HT-29 (cell line): ENCODE data around the gene CAMTA1. TPM values are rescaled to one million over a fixed set of nuclear protein-coding genes. Genes with fewer than 3 reads are reported as not detected.

Experiments
- DNase-seq: peaks from one replicate; pipeline ENCODE4 v3.0.0-alpha.2; 2015; ENCODE audit warnings: low spot score
- total RNA-seq: library from RNA; depleted of rRNA; stranded (reverse); fragments of >200 nt; shearing (Covaris generic); gene quantifications from 2 replicates; pipeline ENCODE4 v1.2.3, GENCODE V29; 2014

CAMTA1 gene
- total RNA-seq, 1 experiment from 2014 or later: 62.2 TPM

GRCh38 chr1:7228252-7228961 is 443.2 kb downstream of the CAMTA1 start:
- no peak for DNase-seq

DNA sequence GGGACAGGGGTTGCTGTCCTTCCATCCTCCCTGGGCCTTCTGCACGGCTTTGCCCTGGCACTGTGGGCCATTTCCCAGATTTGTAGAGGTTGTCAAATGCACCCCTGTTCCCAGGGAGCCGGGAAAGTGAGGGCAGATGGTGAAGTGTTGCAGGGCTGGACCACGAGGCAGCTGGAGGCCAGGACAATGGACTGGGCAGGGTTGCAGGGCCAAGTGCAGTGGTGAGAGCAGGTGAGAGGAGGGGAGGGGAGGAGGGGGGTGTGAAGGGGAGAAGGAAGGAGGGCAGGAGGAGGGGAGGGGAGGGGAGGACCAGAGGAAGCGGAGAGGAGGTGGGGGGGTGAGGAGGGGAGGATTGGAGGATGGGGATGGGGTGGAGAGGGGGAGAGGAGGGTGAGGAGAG is 443.9 kb downstream of the CAMTA1 start:
- DNase-seq: no peak

GRCh38 chr1:7229696-7230631 is 444.7 kb downstream of the CAMTA1 start:
- DNase-seq: no peak

- DNase-seq: no peak
Measured at GRCh38 chr1:7232441-7233236, 447.4 kb downstream of the CAMTA1 start.

GRCh38 chr1:7233237-7233540 is 447.9 kb downstream of the CAMTA1 start:
- no peak for DNase-seq

DNA sequence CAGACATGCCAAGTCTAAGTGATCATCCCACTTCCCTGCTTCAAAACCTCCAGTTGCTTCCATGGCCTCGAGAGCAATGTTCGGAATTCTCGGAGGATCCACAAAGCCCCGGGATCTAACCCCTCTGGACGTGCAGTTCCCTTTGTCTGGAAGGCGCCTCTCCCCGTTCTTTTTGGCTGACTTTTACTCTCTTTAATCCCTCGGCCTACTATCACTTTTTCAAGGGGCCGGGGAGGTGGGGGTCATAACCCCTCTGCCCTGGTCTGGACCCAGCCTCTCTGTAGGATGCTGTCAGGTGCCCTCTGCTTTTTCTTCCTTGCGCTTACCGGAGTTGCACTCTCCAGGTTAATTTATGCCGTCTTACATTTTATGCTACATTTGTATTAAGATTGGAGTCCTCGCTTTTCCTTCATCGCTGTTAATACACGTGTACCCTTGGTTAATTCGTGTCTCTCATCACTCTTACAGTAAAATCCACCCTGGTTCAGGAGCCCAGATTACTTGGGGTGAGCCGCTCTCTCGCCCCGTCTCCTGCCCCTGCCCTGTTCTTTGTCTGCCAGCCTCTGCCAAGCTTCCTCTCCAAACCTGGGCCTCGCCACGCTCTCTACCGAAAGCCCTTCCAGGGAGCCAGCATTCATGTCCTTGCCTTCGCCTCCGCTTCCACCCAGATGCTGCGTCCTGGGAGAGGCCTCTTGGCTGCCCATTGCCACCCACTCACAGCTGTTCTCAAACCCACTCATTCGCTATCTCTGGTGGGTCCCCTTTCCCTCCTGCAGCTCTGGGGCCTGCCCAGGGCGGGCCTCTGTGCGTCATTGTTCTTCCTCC is 448.6 kb downstream of the CAMTA1 start:
- DNase-seq: no peak

DNA sequence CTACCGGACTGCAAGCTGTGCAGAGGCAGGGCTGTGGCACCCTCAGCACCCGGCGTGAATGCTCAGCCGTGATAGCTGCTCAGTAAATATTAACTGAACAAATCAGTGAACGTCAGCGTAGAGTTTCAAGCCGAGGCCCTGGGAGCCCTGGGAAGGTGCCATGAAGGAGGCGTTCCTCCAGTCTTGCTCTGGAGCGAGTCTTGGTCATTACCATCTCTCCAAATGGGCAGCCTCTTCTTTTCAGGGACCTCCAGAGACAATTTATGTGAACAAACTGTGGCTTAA is 449.2 kb downstream of the CAMTA1 start:
- DNase-seq: no peak

DNA sequence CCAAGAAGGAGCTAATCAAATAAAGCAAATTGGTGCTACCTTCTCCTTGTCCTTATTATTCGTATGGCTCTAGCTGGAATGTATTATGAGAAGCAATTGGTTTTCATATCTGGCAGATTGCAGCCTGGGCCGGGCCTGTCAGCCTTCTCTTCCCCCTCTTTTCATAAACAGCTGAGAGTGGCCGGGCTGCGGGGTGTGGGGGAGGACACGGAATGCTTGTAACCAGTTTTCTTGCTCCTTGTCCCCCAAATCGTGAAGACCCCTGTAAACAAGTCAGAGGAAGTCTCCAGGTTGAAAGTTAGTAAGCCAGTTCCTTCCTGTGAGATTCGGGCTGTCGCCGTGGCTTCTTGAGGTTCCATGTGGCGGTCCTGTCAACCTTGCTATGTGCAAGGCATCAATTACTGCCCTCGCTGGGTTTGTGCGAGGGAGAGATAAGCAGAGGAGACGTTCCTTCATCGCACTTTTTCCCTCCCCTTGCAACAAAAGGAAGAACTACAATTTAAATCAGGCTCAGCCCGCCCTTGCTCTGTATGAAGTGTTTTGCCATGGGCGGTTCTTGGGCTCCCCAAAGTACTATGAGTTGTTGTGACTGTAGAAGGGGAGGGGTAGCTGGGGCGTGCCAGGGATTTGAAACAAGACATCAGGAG is 450.7 kb downstream of the CAMTA1 start:
- DNase-seq: no peak

DNA sequence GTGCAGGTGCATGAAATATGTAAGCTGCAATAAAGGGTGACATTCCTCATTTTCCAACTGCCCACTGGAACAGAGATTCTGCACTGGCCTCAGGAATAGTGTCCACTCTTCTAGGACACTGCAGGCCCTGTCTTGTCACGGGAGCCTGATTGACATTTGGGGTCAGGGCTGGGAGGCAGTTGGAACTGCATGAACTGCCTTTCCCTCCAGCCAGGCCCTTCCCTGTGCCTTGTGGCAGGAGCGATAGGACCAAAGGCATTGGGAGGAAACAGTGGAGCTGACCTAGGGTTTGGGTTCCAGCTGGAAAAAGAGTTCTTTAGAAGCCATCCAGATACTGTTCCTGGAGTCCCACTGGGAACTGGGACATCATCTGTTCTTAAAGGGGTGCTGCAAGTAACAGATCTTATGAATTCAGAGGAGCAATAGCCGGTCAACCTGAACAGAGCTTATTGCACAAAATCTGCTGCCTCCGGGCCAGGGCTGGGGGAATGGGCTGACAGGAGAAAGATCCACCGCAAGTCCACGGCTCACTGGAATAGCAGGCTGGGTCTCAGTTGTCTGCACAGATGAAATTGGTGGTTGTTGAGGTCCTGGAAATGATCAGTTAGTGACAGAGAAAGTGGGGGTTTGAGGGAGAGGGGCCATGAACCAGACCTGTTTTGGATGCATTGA is 451.7 kb downstream of the CAMTA1 start:
- DNase-seq: no peak

- DNase-seq: no peak
Measured at GRCh38 chr1:7247158-7247557, 461.9 kb downstream of the CAMTA1 start.

DNA sequence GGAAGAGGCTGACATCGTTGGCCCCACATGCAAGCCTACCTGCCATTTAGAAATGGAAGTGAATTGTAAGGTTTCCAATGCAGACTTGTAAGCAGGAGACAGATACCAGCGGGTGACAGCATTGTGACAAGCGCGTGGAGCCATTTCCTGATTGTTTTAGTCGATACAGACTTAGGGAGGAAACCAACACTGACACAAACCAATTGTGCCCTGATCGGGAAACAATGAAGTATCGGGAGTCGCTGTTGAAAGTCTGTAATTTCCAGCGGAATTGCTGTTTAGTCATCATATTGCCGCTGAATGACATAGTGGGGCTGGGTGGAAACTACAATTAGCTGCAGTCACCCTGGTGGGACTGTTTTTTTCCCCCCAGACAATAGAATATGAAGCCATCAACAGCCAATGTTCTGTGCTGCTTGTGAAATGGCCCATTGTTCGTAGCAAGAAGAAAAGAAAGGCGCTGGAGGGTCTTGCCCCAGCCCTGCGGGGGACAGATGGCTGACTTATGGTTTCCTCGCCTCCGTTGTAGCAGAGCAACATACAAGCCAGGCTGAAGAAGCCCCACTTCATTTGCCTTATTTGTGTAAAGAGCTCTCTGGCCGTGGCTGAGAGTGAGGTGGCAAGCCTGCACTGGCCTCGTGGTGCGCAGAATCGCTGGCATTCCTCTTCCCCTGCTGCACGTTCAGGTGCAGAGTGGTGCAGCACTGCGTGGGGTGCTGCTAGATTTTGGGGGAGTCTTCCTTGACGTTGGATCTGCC is 462.7 kb downstream of the CAMTA1 start:
- no peak for DNase-seq

DNA sequence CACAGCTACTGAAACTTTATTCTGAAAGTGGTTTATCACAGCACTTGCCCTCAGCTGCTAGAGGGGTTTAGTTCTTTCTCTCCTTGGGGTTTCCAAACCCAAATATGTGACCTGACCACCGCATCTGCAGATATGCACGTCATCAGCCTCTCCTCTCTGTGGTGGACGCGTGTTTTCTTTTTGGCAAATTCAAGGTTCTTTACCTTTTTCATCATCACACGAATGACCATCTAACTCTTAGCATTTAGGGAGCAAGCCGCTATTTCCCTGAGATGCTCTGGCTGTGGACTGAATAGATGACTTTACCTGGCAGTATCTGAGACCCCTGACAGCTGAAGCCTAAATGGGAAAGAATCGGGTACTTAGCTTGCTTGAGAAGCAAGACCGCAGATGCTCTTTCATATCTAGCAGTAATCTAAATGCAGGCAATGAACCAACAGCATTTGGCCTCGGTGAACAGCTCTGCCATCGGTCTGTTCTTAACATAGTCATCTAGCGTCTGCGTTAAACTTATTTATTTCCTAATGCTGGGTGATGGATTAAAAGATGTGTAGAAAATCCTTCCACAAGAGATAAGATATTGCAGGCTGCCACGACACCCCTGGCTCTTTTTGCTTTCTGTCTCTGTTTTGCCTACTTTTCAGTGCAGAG is 463.4 kb downstream of the CAMTA1 start:
- no peak for DNase-seq

DNA sequence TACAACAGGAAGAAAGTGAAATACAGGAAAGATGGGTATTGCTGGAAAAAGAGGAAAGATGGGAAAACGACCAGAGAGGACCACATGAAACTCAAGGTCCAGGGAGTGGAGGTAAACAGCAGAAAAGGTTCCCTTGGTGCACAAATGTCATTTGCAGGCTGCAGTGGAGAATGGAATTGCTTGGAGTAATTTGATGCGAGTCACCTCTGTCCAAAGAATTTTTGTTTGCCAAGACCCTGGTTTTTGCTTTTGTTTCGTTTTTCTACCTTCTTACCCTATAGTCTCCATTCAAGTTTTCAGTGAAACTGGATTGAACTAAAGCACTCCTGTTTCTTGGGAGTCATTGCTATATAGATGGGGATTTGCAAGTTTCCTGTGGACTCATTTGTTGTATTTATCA is 464.3 kb downstream of the CAMTA1 start:
- DNase-seq: no peak

GRCh38 chr1:7250176-7250575 is 464.9 kb downstream of the CAMTA1 start:
- DNase-seq: no peak

DNA sequence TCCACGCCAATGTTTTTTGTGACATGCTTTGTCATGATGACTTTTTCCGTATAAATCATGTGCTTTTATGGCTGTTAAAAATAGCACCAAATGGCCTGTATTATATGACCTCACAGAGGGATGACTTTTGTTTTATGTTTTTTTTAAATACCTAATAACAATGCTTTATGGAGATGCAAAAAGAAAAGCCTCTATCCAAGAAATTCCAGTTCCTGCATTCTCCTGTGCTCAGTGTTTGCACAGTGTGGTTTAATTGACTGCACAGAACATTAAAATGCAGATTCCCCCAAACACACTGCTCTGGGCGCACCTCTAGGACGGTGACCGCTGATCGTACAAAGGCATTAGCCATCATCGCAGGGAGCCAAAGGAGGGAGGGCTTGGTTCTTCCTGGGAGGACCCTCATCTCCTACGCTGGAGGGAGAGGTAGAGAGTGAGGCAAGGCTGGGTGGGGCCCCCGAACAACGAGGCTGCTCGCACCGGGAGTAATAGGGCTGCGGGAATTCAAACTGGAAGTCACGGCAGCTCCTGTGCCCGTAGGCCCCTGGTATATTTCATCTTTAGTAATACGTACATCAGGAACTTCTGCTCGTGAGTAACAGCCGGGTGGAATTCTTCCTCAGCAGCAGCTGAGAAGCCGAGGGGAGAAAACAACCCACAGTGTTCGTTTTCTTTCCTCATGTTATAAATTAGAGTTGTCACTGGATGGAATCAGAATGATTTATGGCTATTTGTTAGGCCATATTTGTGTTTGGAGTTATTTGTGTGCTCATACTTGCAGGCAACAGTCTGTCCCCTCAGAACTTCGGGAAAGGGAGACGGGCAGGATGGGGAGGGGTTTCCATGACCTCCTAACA is 465.6 kb downstream of the CAMTA1 start:
- DNase-seq: no peak

DNA sequence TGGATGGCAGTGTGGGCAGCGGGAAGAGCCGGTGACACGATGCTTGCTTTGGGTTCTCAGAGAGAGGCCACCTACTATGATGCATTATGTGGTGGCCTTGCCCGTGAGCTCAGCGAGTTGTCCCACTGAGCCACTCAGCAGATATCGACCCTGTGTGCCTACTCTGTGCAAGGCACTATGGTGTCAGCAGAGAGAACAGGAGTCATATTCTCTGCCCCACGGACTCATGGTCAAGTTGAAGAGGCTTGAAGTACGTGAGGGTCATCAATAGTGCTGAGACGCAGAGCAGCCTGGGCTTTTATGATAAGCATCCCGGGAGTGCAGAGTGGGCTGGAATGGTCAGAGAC is 466.2 kb downstream of the CAMTA1 start:
- DNase-seq: no peak

DNA sequence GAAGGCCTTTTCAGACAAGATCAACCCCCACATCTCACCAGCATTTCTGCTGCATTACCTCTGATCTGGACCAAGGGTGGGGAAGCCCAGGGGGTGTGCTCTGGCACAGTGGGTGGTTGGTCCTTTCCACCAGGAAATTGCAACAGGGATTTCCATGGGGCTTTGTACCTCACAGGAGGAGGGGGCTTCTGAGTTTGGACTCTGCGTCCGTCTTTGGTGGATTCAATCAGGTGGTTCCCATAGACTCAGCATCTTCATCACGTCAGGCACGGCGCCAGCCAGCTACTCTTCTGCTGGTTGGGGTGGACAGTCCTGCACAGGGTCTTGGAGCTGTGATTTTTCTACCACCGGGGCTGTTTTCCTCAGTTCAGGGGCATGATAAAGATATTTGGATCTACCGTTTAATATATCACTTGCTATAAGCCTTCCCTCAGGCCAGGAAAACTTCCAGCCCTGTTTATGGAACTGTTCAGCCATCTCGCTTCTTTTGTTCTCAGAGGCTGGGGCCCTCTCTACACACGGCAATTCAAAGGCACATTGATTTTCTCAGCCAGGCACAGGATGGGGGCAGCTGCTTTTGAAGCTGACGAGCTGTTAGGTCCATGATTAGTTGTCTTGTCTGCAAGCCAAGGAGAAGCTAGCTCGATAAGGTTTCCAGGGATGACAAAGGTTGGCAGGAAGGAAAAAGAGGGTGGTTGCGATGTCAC is 467.3 kb downstream of the CAMTA1 start:
- DNase-seq: no peak

GRCh38 chr1:7253118-7253480 is 467.8 kb downstream of the CAMTA1 start:
- no peak for DNase-seq
